Type B pancreatic cell (in vitro differentiated cells): Measurements from ENCODE around the gene DENND4A. TPM values are rescaled to one million over a fixed set of nuclear protein-coding genes. Genes with fewer than 3 reads are reported as not detected.

ENCODE experiments used
- DNase-seq: peaks from one replicate; pipeline ENCODE4 v3.0.0; 2021; ENCODE audit warnings: mixed read lengths; ENCODE audit not compliant: unreplicated experiment; ENCODE audit errors: extremely low spot score
- H3K27ac Mint-ChIP-seq: 2 replicates; pipeline ENCODE4 v1.8.0; 2021; ENCODE audit warnings: mild to moderate bottlenecking, mixed read lengths
- H3K27me3 Mint-ChIP-seq: 2 replicates; pipeline ENCODE4 v1.8.0; 2021; ENCODE audit warnings: mixed read lengths
- H3K36me3 Mint-ChIP-seq: 2 replicates; pipeline ENCODE4 v1.8.0; 2021; ENCODE audit warnings: mixed read lengths
- H3K4me1 Mint-ChIP-seq: one replicate; pipeline ENCODE4 v1.8.0; 2021; ENCODE audit warnings: mixed read lengths; ENCODE audit not compliant: unreplicated experiment
- H3K4me3 Mint-ChIP-seq: 2 replicates; pipeline ENCODE4 v1.8.0; 2021; ENCODE audit warnings: mild to moderate bottlenecking, mixed read lengths
- H3K9me3 Mint-ChIP-seq: 2 replicates; pipeline ENCODE4 v1.8.0; 2021; ENCODE audit warnings: mixed read lengths
- CTCF ChIP-seq: fragments of 200-600 bp; sonication (generic); conservative IDR thresholded peaks from 2 replicates; pipeline ENCODE4 v1.5.0; 2021; ENCODE audit warnings: antibody characterized with exemption, mild to moderate bottlenecking
- total RNA-seq: library from RNA; stranded (reverse); gene quantifications from 2 replicates; pipeline ENCODE4 v1.2.1, GENCODE V29; 2021; ENCODE audit warnings: low replicate concordance

DENND4A gene
- total RNA-seq, 1 donor from 2014 or later, result 13.4 TPM

- H3K27ac Mint-ChIP-seq, result no peak overlapping the region
- no peaks in the 10 kb centered on the region for H3K4me1 Mint-ChIP-seq
- DNase-seq, result no peak
- H3K36me3 Mint-ChIP-seq, result peaks cover 4% of the 10 kb centered on the region
- no peaks in the 10 kb centered on the region for H3K9me3 Mint-ChIP-seq
- H3K4me3 Mint-ChIP-seq, result no peak overlapping the region
- no peaks in the 10 kb centered on the region for H3K27me3 Mint-ChIP-seq
- TF ChIP-seq CTCF, result no peak
These were observed 97.0 kb downstream of the DENND4A start for GRCh38 chr15:65695081-65695480.

- no peaks in the 10 kb centered on the region for H3K9me3 Mint-ChIP-seq
- DNase-seq, result no peak
- peaks cover 4% of the 10 kb centered on the region for H3K36me3 Mint-ChIP-seq
- no peak overlapping the region for H3K27ac Mint-ChIP-seq
- H3K4me3 Mint-ChIP-seq, result no peak overlapping the region
- H3K4me1 Mint-ChIP-seq, result no peaks in the 10 kb centered on the region
- H3K27me3 Mint-ChIP-seq, result no peaks in the 10 kb centered on the region
- TF ChIP-seq CTCF, result no peak
These were observed 101.3 kb downstream of the DENND4A start for GRCh38 chr15:65690778-65691177.

GRCh38 chr15:65690173-65690572, 101.9 kb downstream of the DENND4A start:
- Mint-ChIP-seq H3K27ac (no peak overlapping the region), H3K4me1 (no peaks in the 10 kb centered on the region), H3K36me3 (peaks cover 4% of the 10 kb centered on the region), H3K4me3 (no peak overlapping the region), H3K27me3 (no peaks in the 10 kb centered on the region), H3K9me3 (no peaks in the 10 kb centered on the region)
- TF ChIP-seq CTCF, result no peak
- no peak for DNase-seq

GRCh38 chr15:65688462-65688861, 103.6 kb downstream of the DENND4A start:
- Mint-ChIP-seq H3K9me3 (no peaks in the 10 kb centered on the region), H3K4me1 (no peaks in the 10 kb centered on the region), H3K36me3 (peaks cover 4% of the 10 kb centered on the region), H3K27me3 (no peaks in the 10 kb centered on the region), H3K4me3 (no peak overlapping the region), H3K27ac (no peak overlapping the region)
- no peak for TF ChIP-seq CTCF
- DNase-seq, result no peak

GRCh38 chr15:65682404-65682911, 109.6 kb downstream of the DENND4A start:
- Mint-ChIP-seq H3K27ac (no peak overlapping the region), H3K9me3 (no peaks in the 10 kb centered on the region), H3K4me1 (no peaks in the 10 kb centered on the region), H3K4me3 (no peak overlapping the region), H3K27me3 (no peaks in the 10 kb centered on the region), H3K36me3 (no peaks in the 10 kb centered on the region)
- DNase-seq, result no peak
- TF ChIP-seq CTCF, result no peak

- no peak overlapping the region for H3K4me3 Mint-ChIP-seq
- no peaks in the 10 kb centered on the region for H3K27me3 Mint-ChIP-seq
- H3K36me3 Mint-ChIP-seq, result no peaks in the 10 kb centered on the region
- no peaks in the 10 kb centered on the region for H3K4me1 Mint-ChIP-seq
- no peak for TF ChIP-seq CTCF
- H3K9me3 Mint-ChIP-seq, result no peaks in the 10 kb centered on the region
- DNase-seq, result no peak
- H3K27ac Mint-ChIP-seq, result no peak overlapping the region
These were observed 111.5 kb downstream of the DENND4A start for GRCh38 chr15:65680544-65680943.
